ENCODE measurements around the gene LDHD.

The LDHD gene

DNA sequence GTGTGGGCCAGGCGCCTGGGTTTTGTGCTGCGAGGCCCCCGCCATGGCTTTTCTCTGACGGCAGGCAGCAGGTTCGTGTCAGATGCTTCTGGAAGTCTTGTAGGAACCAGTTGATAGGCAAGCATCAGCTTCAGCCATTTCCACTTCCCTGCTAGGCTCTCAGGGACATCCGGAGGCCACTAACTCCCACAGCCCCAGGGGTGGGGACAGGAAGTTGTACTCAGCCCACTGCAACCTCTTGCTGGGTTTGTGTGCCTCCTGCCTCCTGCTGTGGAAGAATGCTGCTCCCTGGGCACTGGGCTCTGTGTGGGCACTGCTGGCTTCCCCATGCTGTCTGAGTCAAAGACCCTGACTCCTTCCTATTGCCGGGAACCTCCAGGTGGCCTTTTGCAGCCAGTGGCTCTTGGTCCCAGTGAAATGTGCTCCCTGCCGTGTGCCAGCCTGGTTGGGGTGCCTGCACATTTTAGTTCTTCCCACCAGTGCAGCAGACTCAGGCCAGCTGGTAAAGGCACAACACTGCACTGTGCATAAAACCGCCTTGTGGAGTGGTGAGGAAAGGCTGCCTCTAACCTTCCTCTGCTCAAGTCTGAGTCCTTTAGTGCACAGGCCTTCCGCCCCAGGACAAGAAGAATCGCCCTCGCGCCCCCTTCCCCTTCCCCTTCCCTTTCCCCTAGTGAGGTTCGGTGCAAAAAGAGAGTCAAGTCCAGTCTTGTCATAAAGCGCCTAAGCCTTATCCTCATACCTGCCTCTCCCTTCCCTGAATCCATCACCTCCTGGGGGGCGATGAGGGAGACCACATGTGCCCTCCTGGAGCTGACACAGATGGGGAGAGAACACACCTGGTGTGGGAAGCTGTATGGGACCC, 16.6 kb downstream of the LDHD start:
- no peak for DNase-seq (ENCODE audit: low spot score)

DNA sequence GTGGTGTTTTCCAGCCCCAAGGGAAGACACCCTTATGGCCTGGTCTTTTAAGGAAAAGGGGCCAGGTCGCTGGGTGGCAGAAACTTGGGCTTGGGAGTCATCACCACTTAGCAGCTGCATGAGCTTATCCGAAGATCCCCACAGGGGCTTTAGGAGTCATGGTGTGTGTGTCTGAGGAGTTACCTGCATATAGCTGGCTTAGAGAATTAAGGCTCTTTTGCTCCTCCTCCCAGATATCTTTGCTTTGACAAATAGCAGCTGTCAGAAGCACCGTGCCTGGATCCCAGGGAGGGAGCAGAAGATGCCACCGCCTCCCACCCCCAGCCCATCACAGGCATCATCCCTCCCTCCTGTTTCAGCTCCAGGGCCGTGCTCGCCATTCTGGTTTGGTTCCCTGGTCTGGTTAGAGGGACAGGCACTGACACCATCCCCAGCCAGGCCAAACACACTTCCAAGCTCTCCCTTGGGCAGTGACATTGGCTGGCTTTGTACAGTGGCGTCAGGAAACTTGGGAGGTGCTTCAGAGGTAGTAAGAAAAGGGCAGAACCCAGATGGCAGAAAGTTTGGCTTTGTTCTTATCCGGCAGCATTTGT, 17.4 kb downstream of the LDHD start:
- DNase-seq (ENCODE audit: low spot score) = no peak

DNA sequence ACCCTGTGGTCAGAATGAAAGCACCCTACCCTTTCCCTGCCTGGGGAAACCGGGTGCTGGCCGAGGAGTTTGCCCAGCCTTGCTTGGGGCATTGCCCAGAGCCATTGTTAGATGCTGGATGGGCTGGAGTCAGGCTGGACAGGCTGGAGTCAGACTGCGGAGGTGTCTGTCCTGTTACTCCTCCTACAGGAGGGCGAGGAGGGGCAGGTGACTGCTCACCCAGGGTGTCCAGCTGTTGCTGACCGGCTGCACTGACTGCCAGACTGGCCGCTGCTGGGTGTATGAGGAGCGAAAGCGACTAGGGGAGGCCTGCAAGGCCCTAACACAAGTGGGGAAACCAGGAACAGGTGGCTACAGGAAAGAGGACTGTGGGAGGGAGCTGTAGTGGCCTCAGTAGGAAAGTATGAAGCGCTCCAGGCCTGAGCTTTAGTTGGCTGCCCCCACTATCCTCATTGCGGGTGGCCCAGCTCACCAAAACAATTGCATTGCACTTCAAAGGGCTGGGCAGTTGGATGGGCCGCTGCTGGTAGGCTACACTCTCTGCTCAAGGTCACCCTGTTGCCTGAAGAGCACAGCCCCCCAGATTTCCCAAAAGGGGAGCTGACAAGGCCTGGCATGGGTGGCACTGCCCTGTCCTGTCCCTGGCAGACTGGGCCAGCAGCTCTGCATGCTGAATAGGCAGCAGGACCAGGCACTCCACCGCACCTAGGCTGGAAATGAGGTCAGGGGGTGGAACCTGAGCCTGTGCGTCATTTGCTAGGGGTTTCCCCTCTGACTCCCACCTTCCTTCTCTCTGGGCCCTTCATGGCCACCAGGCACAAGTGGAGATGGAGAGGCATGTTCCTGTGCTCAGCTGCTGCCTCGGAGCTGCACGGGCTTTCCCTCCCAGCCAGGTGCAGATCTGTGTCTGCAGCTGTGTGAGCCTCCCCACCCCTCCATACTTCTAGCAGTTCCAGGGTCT, 18.4 kb downstream of the LDHD start:
- DNase-seq (ENCODE audit: low spot score) = no peak

DNA sequence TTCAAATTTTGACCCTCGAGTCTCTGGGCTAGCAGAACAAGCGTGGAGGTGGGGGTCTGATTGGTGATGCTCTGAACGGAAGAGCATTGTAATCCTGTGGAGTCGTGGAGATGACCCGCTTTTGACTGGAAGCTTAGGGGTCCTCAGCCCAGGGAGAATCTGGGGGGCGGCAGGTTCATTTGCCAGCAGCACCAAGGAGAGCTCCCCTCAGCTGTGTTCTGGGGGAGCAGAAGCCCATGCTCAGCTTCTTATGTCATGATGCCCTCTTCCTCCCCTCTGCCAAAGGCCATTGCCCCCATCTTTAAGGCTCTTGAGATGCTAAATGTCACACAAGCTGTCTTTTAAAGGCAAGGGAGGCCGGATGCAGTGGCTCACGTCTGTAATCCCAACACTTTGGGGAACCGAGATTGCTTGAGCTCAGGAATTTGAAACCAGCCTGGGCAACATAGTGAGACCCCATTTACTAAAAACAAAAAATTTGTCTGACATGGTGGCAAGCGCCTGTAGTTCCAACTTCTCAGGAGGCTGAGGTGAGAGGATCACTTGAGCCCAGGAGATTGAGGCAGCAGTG, 19.3 kb downstream of the LDHD start:
- DNase-seq (ENCODE audit: low spot score) = no peak

DNA sequence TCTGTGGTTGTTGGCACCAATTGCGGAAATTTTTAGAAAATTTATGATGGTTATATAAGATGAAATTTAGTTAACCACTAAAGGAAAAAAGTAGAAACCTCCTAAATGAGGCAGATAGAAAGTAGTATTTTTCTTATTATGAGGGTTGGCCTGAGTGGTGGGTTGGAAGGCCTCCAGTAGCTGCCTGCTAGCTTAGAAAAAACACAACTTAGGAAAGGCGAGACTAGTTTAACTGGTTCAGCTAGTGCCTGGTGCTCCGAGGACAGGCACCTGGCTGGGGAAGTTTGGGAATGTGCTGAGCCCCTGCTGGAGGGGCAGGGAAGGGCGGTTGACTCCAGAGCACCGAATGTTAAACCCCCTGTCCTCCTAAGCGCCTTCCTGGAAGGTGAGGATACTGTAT, 19.9 kb downstream of the LDHD start:
- peak; percentile 75 for DNase-seq (ENCODE audit: low spot score)

DNA sequence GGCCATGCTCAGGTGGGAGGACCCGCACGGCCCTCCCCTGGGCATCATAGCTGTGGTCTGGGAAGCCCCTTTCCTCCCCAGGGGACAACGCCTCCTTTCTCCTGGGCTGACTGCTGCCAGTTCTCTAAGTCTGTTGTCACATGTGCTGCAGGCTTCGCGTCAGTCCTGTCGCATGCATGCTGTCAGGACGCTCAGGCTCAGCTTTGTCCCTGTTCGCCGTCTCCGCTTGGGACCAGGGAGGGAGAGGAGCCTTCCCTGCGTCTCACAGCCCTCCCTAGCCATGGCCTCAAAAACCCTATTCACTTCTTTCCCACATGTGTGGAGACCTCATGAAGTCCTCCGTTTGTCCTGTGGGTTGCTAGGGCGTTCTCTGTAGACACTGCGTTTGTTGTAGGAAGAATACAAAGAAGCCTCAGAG, 21.4 kb downstream of the LDHD start:
- no peak for DNase-seq (ENCODE audit: low spot score)

DNA sequence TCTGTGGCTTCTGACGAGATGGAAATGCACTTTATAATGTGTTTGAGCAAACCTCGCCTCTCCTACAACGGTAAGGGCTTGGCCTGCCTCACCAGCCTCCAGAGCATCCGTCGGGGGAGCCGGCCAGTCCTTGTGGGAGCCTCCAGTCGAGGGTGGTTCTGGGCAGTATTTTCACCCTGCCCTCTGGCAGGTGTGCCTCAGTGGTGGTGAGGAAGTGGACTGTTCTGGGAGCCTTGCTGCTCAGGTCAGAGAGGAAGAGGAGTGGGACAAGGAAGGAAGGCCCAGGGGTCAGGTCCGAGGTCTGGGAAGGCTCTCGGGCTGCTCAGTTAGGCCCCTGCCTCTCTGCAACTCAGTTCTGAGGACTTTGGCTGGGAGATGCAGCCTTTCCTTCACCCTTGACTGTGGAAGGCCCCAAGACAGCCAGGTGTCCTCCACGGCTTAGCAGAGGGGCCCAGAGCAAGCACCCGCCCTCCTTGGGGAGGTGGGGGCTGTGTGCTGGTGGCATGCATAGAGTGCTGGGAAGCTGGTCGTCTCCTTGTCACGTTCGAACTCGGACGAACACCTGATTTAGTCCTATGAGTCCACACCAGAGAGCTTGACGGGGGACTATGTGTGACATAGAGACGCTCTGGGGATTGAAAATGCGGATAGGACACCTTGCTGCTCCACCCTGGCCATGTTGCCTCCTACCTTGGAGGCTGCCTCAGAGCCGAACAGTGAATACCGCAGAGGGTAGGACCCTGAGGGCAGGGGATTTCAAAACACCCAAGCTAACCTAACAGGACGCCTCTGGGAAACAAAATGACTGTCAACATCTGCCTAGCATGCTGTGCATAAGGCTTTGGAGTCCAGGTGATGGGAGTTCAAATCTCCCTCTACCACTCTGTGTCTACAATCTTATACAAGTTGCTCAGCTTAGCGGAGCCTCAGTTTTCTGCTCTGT, 22.7 kb downstream of the LDHD start:
- DNase-seq (ENCODE audit: low spot score) = no peak

DNA sequence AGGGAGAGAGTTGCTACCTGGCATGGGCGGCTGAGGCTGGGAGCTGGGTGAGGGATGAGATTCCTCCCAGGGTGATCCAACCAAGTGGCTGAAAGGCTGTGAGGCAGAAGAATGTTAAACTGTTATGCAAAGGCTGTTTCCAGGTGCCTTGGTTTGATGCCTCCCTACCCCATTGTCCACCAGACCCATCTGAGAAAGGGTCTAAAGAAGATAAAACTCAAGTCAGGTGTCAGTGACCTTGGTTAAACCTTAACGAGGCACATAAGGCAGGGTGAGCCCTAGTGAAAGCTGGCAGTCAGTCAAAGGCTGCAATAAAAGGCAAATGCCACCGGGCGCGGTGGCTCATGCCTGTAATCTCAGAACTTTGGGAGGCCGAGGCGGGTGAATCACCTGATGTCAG, 23.8 kb downstream of the LDHD start:
- DNase-seq (ENCODE audit: low spot score) = peak; percentile 53

DNA sequence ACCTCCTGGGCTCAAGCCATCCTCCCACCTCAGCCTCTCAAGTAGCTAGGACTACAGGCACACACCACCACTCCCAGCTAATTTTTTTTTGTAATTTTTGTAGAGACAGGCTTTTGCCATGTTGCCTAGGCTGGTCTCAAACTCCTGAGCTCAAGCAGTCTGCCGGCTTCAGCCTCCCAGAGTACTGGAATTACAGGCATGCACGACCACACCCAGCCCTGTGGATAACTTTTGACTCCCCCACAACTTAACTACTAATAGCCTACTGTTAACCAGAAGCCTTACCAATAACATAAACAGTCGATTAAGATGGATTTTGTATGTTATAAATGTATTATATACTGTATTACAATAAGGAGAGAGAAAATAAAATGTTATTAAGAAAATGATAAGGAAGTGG, 25.0 kb downstream of the LDHD start:
- peak; percentile 16 for DNase-seq (ENCODE audit: low spot score)

DNA sequence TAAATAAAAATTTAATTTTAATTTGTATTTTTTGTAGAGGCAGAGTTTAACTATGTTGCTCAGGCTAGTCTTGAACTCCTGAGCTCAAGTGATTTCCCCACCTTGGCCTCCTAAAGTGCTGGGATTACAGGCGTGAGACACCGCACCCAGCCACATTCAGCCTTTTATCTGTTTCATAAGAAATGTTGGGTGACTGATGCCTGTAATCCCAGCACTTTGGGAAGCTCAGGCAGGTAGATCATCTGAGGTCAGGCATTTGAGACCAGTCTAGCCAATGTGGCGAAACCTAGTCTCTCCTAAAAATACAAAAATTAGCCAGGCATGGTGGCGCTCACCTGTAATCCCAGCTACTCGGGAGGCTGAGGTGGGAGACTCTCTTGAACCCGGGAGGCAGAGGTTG, 25.7 kb downstream of the LDHD start:
- peak; percentile 43 for DNase-seq (ENCODE audit: low spot score)

DNA sequence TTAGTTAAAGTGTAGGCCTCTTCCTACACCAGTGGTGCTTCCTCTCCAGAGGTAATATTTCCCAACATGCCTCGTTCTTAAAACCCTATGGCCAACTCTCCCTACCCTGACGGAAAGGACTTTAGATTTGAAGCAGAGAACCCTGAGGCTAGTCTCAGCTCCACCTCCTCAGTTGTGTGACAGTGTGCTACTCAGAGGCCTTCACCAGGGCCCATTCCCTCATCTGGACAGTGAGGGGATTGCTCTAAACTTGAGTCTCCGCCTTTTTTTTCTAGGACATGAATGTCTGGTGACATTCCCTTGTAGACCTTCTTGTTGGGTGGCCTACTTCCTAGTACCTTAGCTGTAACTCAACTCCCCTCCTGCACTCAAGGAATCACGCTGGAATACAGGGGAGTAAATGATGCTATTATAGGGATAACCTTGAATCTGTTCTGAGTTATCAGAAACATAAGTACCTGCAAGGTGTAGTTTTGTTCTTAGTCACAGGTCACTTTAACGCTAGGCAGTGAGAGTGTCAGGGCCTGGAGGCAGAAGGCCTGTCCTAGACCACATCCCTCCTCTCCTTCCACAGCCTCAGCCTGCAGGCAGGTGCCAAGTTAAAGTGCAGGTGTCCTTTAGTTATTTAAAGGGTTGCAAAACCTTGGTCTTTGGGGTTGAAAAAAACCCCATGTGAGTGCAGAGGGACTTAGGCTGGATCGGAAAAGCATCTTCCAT, 26.9 kb downstream of the LDHD start:
- no peak for DNase-seq (ENCODE audit: low spot score)

DNA sequence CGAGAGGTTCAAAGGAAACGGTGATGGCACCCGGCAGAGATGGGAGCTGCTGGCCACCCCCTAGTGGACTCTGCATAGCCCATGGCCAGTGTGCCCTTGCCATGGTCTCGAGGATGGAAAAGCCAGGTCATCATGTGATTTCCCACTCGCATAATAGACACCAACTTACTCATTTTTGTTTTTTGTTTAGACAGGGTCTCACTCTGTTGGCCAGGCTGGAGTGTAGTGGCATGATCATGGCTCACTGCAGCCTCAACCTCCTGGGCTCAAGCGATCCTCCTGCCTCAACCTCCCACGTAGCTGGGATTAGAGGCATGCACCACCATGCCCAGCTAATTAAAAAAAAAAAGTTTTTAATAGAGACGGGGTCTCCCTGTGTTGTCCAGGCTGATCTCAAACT, 27.6 kb downstream of the LDHD start:
- DNase-seq (ENCODE audit: low spot score) = no peak

DNA sequence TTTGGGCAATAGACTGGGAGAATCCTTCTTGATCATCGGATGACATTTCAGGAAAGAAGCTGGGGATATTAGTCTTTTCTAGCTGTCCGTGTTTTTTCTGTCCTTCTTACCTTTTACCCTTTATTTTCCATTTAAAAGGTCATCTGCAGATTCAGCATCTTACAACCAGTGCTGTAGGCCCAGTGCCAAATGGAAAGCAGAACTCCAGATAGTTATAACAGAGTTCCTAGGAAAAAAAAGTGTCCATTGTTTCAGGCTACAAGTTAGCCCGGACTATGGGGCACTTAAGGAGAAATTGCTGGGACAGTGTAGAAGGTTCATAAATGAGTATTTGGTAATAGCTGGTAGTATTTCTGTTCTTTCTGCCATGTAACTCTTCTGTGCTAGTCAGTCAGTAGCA, 28.4 kb downstream of the LDHD start:
- no peak for DNase-seq (ENCODE audit: low spot score)

DNA sequence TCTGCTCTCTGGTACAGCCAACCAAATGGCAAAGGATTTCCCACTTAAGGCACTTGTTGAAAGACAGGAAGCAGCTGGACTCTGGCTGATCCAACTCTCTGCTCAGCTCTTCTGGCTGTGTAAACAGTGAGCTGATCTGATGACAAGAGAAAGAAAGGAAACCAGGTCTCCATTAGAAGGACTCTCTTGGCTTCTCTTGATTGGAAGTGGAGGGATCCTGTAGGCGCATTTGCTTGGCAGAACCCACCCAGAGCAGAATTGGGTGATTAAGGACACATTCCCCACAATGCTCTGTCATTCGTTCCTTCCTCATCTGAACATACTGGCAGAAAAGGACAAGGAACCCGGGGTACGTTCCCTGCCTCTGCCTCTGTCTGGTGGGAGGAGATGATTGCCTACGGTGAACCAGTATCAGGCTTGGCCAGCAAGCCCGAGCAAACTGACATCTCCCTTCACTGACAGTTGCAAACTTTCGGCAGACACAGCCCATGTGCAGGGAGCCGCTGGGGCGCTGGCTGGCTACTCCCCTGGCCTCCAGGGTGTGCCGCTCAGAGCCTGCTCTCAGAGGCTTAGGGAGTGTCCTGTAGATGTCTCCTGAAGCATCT, 29.1 kb downstream of the LDHD start:
- DNase-seq (ENCODE audit: low spot score) = no peak

DNA sequence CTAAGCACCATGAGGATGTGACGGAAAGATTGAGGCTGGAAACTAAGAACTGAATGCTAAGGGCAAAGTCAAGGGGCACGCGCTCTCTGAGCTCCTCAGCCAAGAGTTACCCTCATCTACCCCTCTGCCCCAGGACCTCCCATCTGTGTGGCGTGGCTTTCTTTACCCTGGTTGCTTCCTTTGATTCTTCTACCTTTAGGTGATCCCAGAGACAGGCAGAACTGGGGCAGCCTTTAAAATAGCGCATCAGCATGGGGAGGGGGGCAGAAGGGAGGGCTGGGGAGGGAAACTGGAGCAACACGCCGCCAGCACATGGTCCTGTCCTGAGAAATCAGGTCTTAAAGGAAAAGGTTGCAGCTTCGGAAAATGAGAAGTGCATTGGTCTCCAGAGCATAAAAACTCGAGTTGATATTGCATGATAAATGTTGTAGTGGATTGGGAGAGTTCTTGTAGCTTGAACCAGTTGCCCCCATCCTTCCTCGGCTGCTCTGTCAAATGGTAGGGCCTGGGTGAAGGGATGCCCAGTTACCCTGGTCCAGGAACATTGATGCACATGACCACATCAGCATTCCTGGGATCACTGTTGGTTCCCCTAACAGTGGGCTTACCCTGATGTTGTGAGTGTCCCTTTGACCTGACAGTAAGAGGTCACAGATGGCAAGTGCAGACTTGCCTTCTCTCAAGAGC, 29.7 kb downstream of the LDHD start:
- no peak for DNase-seq (ENCODE audit: low spot score)

DNA sequence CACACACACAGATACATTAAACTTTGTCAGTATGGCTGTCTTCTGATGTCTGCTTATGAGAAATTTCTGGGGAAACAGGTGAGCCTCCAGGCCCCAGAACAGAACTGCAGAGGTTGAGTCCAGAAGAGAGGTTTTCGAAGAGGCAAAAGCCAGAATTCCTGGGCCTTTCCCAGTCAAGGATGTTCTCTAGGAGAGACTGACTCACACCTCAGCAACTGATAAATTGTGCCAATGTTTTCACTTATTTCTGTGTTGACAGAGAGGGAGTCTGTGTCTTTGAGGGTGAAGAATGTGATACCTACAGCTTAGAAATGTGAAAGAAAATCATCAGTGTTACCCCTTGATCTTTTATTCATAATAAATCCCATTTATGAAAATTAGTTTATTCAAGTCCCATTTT, 30.3 kb downstream of the LDHD start:
- DNase-seq (ENCODE audit: low spot score) = no peak

DNA sequence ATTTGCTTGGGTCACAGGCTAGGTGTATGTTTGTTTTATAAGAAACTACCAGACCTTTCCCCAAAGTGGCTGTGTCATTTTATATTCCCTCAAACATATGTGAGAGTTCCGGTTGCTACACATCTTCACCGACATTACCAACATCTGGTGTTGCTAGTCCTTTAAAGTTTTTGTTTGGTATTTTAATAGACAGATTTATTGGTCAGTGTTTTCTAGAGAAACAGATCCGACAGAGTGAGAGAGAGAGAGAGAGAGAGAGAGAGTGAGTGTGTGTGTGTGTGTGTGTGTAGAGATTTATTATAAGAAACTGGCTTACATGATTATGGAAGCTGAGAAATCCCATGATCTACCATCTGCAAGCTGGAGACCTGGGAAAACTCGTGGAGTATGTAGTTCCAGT, 31.0 kb downstream of the LDHD start:
- no peak for DNase-seq (ENCODE audit: low spot score)

DNA sequence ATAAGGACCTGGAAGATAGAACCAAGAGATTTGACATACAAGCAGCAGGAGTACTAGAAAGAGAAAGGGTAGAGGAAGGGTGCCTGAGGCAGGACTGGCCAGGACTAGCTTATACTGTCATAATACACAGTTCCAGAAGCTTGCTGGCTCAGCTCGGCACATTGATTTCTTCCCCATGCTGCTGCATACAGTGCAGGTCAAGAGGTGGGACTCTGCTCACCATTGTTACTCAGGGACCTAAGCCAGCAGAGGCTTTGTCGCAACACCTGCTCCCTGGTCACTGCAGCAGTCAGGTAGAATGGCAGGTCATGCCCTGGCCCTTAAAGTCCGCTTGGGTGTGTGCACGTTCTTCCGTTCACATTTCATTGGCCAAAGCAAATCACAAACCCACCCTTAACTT, 32.8 kb downstream of the LDHD start:
- no peak for DNase-seq (ENCODE audit: low spot score)

DNA sequence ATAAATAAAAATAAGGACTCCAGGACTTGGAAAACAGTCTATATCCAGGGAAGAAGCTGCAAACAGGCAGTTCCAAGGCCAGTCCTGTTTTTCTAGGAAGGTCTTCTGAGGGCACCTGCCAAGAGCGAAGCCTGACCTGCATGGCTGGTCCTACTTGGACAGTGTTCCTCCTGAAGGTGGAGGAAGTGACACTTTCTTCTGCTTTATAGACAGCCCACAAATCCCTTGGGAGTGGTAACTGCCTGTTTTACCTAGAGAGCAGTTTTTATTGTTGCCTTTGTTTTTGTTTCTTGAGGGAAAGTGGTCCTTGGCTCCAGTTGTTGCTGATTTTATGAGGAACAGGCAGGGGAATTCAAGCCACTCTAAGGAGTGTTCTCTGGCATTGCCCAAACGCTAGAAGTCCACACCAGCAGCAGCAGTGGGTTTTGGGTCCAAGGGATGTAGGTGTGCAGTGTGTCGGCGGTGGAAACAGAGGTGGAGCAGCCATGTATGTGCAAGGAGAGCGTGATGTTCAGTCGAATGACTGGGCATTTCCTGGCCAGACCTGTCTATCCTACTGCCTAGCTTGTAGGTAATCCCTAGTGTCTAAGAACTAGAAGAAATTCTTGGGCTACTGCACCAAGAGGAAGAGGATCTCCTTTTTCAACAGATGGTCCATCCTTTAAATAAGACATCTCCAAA, 35.3 kb downstream of the LDHD start:
- DNase-seq (ENCODE audit: low spot score) = no peak
